ENCODE results near the gene HLA-A. TPM values are rescaled to one million over a fixed set of nuclear protein-coding genes. Genes with fewer than 3 reads are reported as not detected.
"Not testable (repeated sequence)": the region's sequence is repeated elsewhere in the genome, so short reads cannot be mapped to it uniquely, and the experiment has no call there.

The HLA-A gene
- total RNA-seq, 1 donor from 2014 or later: 107 TPM

DNA sequence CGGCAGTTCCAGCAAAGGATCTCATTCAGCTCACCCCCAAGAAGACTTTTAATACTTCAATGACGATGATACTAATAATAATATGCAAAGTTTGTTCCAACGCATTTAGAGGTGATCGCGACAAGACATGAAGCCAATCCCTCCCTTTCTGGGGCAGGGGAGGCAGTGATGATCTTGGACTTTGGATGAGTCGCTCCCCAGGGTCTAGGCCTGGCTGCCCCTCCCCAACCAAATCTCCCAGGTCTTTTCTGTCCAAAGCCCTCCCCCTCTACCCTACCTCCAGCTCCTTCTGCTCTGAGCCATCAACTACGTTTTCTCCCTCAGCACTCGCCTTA, 33.9 kb downstream of the HLA-A start:
- no peaks in the 10 kb centered on the region for H4K20me1 ChIP-seq (ENCODE audit: low read depth)
- H3K9ac ChIP-seq: no peak overlapping the region
- H3K27ac ChIP-seq: no peak overlapping the region
- peak overlapping the region; percentile 49 for H3K4me3 ChIP-seq
- no peak overlapping the region for H2AFZ ChIP-seq (replicated peaks)
- no peaks in the 10 kb centered on the region for H3K79me2 ChIP-seq (ENCODE audit: low read depth)
- TF ChIP-seq EZH2 (IDR thresholded peaks at IDR 0.05) (no peak), EZH2phosphoT487 (IDR thresholded peaks at IDR 0.05) (no peak), CTCF (IDR thresholded peaks at IDR 0.05) (no peak)
- Mint-ChIP-seq H3K4me1 (peaks cover 18% of the 10 kb centered on the region), H3K9me3 (no peaks in the 10 kb centered on the region), H3K4me3 (peak overlapping the region; percentile 87), H3K27me3 (ENCODE audit: insufficient read depth, low read depth) (peaks cover 45% of the 10 kb centered on the region), H3K27ac (no peak overlapping the region), H3K36me3 (no peaks in the 10 kb centered on the region)
- peaks cover 74% of the 10 kb centered on the region for H3K27me3 ChIP-seq
- H3K9me3 ChIP-seq (ENCODE audit: low read depth): no peaks in the 10 kb centered on the region
- DNase-seq (ENCODE audit: low spot score): no peak
- H3F3A ChIP-seq (ENCODE audit: low read depth): no peaks in the 10 kb centered on the region
- no peaks in the 10 kb centered on the region for H3K36me3 ChIP-seq
- H3K4me1 ChIP-seq: peaks cover 10% of the 10 kb centered on the region
- peak overlapping the region; percentile 90 for H3K4me2 ChIP-seq

DNA sequence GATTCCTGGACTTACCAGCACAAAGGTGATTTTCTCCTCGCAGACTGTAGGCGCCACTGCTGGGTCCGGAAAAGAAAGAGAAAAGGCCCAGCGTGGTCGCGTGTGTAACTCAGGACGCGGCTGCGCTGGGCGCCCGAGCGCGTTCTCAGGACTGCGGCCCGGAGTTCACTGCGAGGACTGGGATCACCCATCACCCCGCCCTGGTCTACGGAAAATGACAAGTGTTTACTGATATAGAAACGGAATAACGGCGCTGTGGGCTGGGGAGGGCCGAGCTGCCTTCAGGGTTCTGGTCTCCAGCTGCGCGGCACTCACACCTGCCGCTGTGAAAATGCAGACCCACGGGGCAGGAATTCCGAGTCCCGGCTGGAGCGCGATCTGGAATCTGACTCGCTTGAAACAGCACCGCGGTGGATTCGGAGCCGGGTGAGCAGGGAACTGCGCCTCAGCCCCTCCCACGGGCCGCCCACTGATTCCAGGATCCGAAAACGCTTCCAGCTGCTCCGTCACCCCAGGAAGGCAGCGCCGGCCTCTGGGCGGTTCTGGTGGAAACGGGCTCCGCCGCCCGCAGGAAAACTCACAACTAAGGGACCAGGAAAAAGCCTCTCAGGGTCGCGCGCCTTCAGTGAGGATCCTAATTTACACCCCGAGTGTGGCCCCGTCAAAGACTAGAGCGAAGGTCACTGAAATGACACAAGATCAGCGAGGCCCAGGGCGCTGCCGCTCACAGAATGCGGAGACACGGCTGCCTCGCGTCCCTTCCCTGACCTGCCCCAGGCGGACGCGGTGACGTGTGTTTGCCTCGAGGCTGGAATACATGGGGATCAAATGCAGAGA, 34.5 kb downstream of the HLA-A start:
- no peaks in the 10 kb centered on the region for H3K36me3 ChIP-seq
- peak overlapping the region; percentile 44 for H2AFZ ChIP-seq (replicated peaks)
- H3K4me2 ChIP-seq: peak overlapping the region; percentile 90
- DNase-seq (ENCODE audit: low spot score): peak; percentile 79
- no peaks in the 10 kb centered on the region for H3K79me2 ChIP-seq (ENCODE audit: low read depth)
- H3K9ac ChIP-seq: no peak overlapping the region
- no peaks in the 10 kb centered on the region for H4K20me1 ChIP-seq (ENCODE audit: low read depth)
- H3K36me3 Mint-ChIP-seq: no peaks in the 10 kb centered on the region
- H3K27ac ChIP-seq: no peak overlapping the region
- peaks cover 23% of the 10 kb centered on the region for H3K4me1 Mint-ChIP-seq
- H3K27me3 Mint-ChIP-seq (ENCODE audit: insufficient read depth, low read depth): peaks cover 48% of the 10 kb centered on the region
- H3K4me3 Mint-ChIP-seq: peak overlapping the region; percentile 87
- H3K9me3 ChIP-seq (ENCODE audit: low read depth): no peaks in the 10 kb centered on the region
- no peak overlapping the region for H3K27ac Mint-ChIP-seq
- H3K9me3 Mint-ChIP-seq: no peaks in the 10 kb centered on the region
- no peaks in the 10 kb centered on the region for H3F3A ChIP-seq (ENCODE audit: low read depth)
- H3K4me3 ChIP-seq: peak overlapping the region; percentile 49
- H3K27me3 ChIP-seq: peaks cover 74% of the 10 kb centered on the region
- peaks cover 10% of the 10 kb centered on the region for H3K4me1 ChIP-seq
- TF ChIP-seq EZH2phosphoT487 (IDR thresholded peaks at IDR 0.05) (no peak), EZH2 (IDR thresholded peaks at IDR 0.05) (peak; percentile 85), CTCF (IDR thresholded peaks at IDR 0.05) (peak; percentile 34)

GRCh38 chr6:29977425-29977727, 35.0 kb downstream of the HLA-A start:
- peak overlapping the region; percentile 87 for H3K4me3 Mint-ChIP-seq
- TF ChIP-seq EZH2 (IDR thresholded peaks at IDR 0.05) (peak; percentile 30), EZH2phosphoT487 (IDR thresholded peaks at IDR 0.05) (no peak)
- Histone ChIP-seq H3K9me3 (ENCODE audit: low read depth) (no peaks in the 10 kb centered on the region), H3K4me3 (peak overlapping the region; percentile 49), H3K9ac (no peak overlapping the region), H3K27ac (no peak overlapping the region), H3K27me3 (peaks cover 68% of the 10 kb centered on the region), H3K4me2 (peak overlapping the region; percentile 90), H3F3A (ENCODE audit: low read depth) (no peaks in the 10 kb centered on the region), H3K4me1 (peaks cover 10% of the 10 kb centered on the region), H3K36me3 (no peaks in the 10 kb centered on the region), H2AFZ (replicated peaks) (no peak overlapping the region), H4K20me1 (ENCODE audit: low read depth) (no peaks in the 10 kb centered on the region), H3K79me2 (ENCODE audit: low read depth) (no peaks in the 10 kb centered on the region)
- H3K27ac Mint-ChIP-seq: no peak overlapping the region
- DNase-seq (ENCODE audit: low spot score): no peak
- peaks cover 48% of the 10 kb centered on the region for H3K27me3 Mint-ChIP-seq (ENCODE audit: insufficient read depth, low read depth)
- no peaks in the 10 kb centered on the region for H3K36me3 Mint-ChIP-seq
- H3K4me1 Mint-ChIP-seq: peaks cover 24% of the 10 kb centered on the region
- no peaks in the 10 kb centered on the region for H3K9me3 Mint-ChIP-seq

GRCh38 chr6:29980013-29980412, 37.7 kb downstream of the HLA-A start:
- H3F3A ChIP-seq (ENCODE audit: low read depth); H3K27ac ChIP-seq; H4K20me1 ChIP-seq (ENCODE audit: low read depth); H3K9ac ChIP-seq; H3K9me3 ChIP-seq (ENCODE audit: low read depth); H3K4me3 ChIP-seq; DNase-seq (ENCODE audit: low spot score); H2AFZ ChIP-seq (replicated peaks); H3K36me3 ChIP-seq; H3K9me3 Mint-ChIP-seq; H3K4me3 Mint-ChIP-seq; H3K79me2 ChIP-seq (ENCODE audit: low read depth); H3K27ac Mint-ChIP-seq; H3K36me3 Mint-ChIP-seq; H3K4me2 ChIP-seq: not testable (repeated sequence)
- H3K4me1 Mint-ChIP-seq: peaks cover 27% of the 10 kb centered on the region
- peaks cover 13% of the 10 kb centered on the region for H3K4me1 ChIP-seq
- peaks cover 41% of the 10 kb centered on the region for H3K27me3 ChIP-seq
- peaks cover 34% of the 10 kb centered on the region for H3K27me3 Mint-ChIP-seq (ENCODE audit: insufficient read depth, low read depth)
